Measurements from ENCODE around the gene BRD8. TPM values are rescaled to one million over a fixed set of nuclear protein-coding genes. Genes with fewer than 3 reads are reported as not detected.
A peak's percentile ranks its signal among the peaks of the same experiment; 100 is the strongest.
"Not testable (repeated sequence)": the region's sequence is repeated elsewhere in the genome, so short reads cannot be mapped to it uniquely, and the experiment has no call there.

The BRD8 gene, protein sequence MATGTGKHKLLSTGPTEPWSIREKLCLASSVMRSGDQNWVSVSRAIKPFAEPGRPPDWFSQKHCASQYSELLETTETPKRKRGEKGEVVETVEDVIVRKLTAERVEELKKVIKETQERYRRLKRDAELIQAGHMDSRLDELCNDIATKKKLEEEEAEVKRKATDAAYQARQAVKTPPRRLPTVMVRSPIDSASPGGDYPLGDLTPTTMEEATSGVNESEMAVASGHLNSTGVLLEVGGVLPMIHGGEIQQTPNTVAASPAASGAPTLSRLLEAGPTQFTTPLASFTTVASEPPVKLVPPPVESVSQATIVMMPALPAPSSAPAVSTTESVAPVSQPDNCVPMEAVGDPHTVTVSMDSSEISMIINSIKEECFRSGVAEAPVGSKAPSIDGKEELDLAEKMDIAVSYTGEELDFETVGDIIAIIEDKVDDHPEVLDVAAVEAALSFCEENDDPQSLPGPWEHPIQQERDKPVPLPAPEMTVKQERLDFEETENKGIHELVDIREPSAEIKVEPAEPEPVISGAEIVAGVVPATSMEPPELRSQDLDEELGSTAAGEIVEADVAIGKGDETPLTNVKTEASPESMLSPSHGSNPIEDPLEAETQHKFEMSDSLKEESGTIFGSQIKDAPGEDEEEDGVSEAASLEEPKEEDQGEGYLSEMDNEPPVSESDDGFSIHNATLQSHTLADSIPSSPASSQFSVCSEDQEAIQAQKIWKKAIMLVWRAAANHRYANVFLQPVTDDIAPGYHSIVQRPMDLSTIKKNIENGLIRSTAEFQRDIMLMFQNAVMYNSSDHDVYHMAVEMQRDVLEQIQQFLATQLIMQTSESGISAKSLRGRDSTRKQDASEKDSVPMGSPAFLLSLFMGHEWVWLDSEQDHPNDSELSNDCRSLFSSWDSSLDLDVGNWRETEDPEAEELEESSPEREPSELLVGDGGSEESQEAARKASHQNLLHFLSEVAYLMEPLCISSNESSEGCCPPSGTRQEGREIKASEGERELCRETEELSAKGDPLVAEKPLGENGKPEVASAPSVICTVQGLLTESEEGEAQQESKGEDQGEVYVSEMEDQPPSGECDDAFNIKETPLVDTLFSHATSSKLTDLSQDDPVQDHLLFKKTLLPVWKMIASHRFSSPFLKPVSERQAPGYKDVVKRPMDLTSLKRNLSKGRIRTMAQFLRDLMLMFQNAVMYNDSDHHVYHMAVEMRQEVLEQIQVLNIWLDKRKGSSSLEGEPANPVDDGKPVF
- 31.9 TPM for total RNA-seq
- long read RNA-seq, transcript BRD8-203 (21 exons, 2,982 nt): minor isoform, 9 of 38 reads
- long read RNA-seq, transcript BRD8-201 (22 exons, 3,198 nt): major isoform, 16 of 38 reads
- long read RNA-seq, partial matches to known transcripts: 5 of 38 reads
- long read RNA-seq, other reads (novel, unspliced or antisense): 8 of 38 reads

DNA sequence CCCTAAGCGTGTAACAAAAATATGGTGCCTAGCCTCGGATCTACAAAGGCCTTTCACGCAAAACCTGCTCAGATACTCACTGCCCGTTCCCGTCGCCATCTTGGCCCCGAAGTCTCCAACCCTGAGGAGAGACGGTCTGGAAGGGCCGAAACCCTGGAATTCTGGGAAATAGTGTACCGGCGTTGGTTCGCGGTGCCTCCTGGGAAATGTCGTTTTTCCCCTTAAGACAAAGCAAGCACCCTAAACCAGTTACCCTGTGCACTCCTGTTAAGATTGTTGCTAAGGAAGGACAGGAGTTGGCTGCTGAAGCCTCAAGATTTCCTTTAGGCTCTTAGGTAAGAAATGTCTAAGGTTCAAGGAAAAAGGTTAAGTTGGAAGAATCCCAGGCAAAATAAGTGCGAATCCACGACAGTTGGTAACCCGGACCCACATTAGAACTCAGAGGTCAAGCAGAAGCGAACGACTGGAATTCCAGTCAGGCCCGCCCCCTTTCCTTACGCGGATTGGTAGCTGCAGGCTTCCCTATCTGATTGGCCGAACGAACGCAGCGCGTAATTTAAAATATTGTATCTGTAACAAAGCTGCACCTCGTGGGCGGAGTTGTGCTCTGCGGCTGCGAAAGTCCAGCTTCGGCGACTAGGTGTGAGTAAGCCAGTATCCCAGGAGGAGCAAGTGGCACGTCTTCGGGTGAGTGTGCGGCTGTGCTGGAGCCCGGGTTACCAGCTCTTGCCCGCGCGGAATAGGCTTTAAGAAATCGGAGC is at the start of gene BRD8, which contains the start of gene KIF20A:
TSS of gene BRD8 (minus strand) at position 115 of the 761 bp plus-strand sequence. CDS start at position 99, 16 bp downstream.
TSS of gene KIF20A (plus strand) at position 597 of the 761 bp plus-strand sequence. CDS start 569 bp downstream, outside the sequence.
- DNase-seq (ENCODE audit: low spot score): peak; percentile 97
- intact Hi-C loops (cut with DNase I): loop anchor here (5.0 kb wide), 1 partner anchor 159 kb away; the partner anchor contains the start of gene FAM53C

DNA sequence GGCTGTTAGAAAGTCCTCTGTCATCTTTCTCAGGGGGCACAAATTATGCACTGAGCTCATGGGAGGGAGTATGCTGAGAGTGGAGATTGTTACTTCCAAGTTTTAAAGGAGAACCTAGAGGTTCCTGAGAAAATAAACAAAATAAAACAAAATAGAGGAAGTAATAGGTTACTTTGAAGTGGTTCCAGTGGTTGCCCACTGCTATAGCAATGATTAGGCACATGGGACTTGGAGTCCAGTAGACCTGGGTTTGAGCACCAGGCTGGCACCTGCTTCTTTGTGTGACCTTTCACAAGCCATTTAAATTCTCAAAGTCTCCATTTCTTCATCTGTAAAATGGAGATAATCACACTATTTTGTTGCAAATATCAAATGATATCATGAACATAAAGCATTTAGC is 48.5 kb upstream of the BRD8 start:
- peak; percentile 4 for DNase-seq (ENCODE audit: low spot score)
- intact Hi-C loops (cut with DNase I): no loop called here

DNA sequence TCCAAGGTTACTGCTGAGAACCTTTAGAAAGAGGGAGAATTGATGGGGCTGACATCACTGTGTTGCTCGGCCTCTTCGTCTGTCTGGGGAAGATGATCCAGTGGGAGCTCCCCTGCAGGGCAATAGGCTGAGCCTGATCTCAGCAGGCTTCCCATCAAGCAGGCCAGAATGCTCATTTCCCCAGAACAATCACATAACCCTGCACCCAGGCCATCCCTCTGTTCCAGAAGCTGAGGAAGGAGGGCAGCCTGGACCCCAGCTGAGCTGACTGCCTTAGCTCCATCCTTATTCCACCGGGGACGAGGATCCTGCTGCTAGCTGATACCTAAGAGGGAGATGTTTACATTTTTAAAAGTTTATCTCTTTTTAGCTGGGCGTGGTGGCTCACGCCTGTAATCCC is 46.3 kb upstream of the BRD8 start:
- DNase-seq (ENCODE audit: low spot score): no peak
- intact Hi-C loops (cut with DNase I): loop anchor here (5.0 kb wide), 1 partner anchor 188 kb away; no protein-coding TSS in a partner anchor

DNA sequence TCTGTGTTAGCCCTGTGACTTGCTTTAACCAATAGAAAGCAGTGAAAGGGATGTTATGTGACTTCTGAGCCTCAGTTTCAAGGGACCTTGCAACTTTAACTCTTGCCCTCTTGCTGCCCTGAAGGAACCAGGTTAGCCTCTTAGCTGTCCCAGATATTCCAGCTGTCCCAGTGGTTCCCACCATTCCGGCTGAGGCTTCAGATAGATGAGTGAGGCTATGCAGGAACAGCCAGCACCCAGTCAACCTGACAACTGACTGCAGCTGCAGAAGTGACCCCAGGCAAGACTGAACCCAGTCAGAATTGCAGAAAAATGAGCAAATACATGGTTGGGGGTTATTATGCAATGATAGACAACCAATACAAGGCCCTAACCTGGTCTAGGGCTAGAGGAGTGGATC is 45.1 kb upstream of the BRD8 start:
- no peak for DNase-seq (ENCODE audit: low spot score)
- intact Hi-C loops (cut with DNase I): loop anchor here (2.0 to 5.0 kb wide), 2 partner anchors 59 to 189 kb away; no protein-coding TSS in a partner anchor

DNA sequence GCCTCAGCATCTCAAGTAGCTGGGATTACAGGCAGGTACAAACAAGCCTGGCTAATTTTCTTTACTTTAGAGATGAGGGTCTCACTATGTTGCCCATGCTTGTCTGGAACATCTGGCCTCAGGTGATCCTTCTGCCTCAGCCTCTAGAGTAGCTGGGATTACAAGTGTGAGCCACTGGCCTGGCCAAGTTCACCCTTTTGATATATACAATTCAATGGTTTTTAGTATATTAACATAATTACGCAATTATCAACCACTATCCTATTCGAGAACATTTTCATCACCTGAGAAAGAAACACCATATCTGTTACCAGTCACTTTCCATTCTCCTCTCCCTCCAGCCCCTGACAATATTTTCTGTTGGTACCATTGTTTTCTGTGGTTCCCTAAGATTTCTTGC is 38.4 kb upstream of the BRD8 start:
- intact Hi-C loops (cut with DNase I): no loop called here
- DNase-seq (ENCODE audit: low spot score): no peak

DNA sequence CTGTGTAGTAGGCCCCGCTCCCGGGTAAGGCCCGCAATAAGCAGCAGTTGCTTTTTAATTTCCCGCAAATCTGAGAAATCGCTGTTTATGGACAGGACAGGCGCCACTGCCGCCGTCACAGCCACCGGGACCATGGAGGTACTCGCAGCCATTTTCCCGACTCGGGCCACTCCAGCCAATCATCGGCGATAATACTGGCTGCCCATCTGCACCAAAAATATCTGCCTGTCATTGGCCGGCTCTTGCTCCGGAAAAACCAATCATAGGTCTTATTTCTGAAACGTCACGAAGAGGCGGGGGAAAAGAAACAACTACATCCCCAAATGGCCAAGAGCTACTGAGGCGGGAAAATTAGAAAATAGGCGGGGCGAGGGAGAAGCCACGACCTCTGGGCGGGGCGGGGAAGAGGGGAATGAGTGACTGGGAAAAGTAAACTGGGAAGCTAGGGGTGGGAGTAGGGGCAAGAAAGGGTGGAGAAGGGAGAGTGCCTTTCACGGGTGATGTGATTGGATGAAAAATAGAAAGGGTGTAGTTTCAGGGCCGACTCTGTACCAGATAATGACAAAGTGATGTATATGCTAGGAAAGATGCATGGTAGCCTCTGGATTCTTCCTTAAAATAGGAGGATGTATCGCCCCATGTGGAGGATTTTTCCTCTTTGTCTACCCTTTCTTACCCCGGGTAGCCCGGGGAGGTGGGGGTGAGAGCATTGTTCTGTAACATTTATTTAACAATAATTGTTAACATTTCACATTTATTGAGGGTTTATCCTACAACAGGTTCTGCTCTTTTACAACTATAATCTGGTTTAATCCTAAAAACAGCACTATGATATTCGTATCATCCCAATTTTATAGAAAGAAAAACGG is 35.0 kb upstream of the BRD8 start, which contains the start of gene CDC23:
TSS of gene CDC23 (minus strand) at position 163 of the 869 bp plus-strand sequence. CDS start at position 152, 11 bp downstream.
- peak; percentile 94 for DNase-seq (ENCODE audit: low spot score)
- intact Hi-C loops (cut with DNase I): no loop called here

DNA sequence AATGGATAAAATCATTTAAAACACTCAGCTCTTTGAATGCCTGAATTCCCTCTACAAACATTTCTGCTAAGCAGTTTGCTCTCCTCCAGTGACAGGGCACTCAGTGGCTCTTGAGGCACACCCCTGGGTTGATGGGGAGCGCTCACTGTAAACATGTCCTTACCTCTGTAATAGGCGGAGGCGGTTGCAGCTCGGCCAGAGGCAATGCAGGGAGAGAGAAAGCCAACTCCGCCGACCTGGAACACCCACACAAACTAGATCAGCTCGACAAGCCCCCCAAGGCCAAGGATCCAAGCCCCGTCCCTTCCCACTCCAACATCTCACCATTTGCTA is 34.4 kb upstream of the BRD8 start:
- intact Hi-C loops (cut with DNase I): no loop called here
- no peak for DNase-seq (ENCODE audit: low spot score)

DNA sequence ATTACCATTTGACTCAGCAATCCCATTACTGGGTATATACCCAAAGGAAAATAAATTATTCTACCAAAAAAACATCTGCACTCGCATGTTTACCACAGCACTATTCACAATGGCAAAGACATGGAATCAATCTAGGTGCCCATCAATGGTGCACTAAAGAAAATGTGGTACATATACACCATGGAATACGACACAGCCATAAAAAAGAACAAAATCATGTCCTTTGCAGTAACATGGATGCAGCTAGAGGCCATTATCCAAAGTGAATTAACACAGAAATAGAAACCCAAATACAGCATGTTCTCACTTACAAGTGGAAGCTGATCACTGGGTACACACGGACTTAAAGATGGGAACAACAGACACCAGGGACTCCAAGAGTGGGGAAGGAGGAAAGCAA is 32.6 kb upstream of the BRD8 start:
- no peak for DNase-seq (ENCODE audit: low spot score)
- intact Hi-C loops (cut with DNase I): no loop called here

DNA sequence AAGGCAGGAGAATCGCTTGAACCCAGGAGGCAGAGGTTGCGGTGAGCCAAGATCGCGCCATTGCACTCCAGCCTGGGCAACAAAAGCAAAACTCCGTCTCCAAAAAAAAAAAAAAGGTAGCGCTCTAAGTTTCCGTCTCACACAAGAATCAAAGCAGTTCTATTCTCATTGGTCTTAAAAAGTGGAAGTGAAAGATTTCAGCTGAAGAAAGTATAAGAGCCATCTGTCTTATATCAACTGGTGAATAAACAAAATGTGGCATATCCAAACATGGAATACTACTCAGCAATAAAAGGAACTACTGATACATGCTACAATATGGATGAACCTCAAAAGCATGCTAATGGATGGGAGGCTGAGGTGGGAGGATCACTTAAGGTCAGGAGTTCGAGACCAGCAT is 15.4 kb upstream of the BRD8 start:
- DNase-seq (ENCODE audit: low spot score); intact Hi-C loops (cut with DNase I): not testable (repeated sequence)

DNA sequence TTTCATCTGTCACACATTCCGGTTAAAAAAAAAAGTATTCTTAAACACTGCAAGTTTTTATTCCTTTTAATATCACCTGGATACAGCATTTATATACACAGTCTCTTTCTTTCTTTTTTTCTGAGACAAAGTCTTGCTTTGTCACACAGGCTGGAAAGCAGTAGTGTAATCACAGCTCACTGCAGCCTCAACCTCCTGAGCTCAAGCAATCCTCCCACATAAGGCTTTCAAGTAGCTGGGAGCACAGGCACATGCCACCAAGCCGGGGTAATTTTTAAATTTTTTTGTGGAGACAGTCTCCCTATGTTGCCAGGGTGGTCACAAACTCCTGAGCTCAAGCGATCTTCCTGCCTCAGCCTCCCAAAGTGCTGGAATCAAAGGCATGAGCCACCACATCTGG is 14.4 kb upstream of the BRD8 start:
- intact Hi-C loops (cut with DNase I): no loop called here

DNA sequence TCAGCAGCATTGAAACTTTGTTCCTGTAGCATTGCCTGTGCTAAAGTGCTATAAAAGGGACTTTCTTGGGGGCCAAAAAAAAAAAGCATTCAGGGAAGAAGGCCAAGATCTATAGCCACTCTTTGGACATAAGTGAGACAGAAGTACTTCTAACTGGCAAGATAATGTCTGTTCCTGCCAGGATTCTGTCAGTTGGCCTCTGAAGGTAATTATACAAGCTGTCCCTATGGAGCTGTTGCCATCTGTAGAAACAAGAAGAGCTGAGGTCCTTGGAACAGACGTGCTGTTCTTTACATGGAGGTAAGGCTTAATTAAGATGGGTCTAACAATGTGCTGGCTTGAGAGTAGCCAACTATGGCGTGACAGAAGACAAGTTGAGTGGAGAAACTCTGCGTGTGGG is 10.2 kb upstream of the BRD8 start:
- DNase-seq (ENCODE audit: low spot score): no peak
- intact Hi-C loops (cut with DNase I): no loop called here

More for the DNA sequence above, 14.4 kb upstream of the BRD8 start:
- DNase-seq (ENCODE audit: low spot score): no peak

DNA sequence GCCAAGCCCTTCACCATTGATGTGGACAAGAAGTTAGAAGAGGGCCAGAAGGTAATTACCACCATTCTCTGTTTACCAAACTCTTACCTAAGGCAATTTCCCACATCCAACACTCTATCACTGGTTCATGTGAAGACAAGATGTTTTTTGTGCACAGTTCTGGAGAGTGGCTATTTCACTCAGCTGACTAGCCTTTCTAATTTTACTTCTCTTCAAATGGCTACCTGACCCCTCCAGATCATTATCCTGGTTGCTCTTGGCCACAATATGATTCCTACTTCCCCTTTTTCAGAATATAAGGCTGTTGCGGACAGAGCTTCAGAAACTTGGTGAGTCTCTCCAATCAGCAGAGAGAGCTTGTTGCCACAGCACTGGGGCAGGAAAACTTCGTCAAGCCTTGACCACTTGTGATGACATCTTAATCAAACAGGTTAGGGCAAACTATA is 7.6 kb upstream of the BRD8 start:
- intact Hi-C loops (cut with DNase I): no loop called here
- no peak for DNase-seq (ENCODE audit: low spot score)

DNA sequence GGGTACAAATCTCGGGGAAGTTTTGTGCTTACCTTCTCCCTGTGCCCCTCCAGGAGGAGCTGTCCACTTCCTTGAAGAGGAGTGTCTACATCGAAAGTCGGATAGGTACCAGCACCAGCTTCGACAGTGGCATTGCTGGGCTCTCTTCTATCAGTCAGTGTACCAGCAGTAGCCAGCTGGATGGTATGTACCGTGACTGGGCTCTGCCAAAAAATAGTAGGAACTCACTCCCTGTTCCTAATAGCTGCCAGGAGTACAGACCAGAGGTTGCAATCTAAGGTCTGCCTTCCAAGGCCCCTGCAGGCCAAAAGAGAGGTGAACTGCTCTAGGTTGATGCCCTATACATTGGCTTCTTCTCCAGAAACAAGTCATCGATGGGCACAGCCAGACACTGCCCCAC is 4.4 kb upstream of the BRD8 start:
- no peak for DNase-seq (ENCODE audit: low spot score)
- intact Hi-C loops (cut with DNase I): no loop called here

DNA sequence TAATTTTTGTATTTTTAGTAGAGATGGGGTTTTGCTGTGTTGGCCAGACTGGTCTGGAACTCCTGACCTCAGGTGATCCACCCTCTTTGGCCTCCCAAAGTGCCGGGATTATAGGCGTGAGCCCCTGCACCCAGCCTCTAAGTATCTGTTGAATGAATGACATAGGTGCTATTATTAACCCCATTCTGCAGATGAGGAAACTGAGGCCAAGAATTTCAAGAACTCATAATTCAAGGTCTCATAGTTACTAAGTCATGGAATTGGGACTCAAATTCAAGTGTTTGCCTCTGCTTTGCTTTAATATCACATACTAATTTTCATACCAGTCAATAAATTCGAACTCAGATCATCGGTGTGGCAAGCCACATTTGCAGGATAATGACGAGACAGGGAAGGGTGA is 2.4 kb upstream of the BRD8 start:
- intact Hi-C loops (cut with DNase I): no loop called here
- no peak for DNase-seq (ENCODE audit: low spot score)

DNA sequence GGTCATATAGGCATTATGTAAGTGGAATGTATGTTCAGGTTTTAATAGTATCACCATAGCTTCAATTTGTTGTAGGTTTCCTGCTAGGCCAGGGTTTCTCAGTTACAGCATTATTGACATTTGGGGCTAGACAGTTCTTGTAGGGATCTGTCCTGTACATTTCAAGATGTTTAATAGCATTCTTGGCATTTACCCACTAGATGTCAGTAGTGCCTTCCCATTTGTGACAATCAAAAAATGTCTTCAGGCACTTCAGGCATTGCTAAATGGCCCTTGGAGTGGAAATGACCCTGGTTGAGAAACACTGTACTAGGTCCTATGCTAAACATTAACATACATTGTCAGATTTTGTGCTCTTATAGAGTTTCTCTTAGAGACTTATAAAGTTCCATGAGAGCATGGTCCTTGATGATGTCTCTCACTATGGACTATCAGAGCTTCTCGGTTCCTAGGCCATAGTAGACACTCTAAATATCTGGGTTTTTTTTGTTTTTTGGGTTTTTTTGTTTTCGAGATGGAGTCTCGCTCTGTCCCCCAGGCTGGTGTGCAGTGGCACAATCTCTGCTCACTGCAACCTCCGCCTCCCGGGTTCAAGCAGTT is 1.9 kb upstream of the BRD8 start:
- intact Hi-C loops (cut with DNase I): no loop called here
- no peak for DNase-seq (ENCODE audit: low spot score)

DNA sequence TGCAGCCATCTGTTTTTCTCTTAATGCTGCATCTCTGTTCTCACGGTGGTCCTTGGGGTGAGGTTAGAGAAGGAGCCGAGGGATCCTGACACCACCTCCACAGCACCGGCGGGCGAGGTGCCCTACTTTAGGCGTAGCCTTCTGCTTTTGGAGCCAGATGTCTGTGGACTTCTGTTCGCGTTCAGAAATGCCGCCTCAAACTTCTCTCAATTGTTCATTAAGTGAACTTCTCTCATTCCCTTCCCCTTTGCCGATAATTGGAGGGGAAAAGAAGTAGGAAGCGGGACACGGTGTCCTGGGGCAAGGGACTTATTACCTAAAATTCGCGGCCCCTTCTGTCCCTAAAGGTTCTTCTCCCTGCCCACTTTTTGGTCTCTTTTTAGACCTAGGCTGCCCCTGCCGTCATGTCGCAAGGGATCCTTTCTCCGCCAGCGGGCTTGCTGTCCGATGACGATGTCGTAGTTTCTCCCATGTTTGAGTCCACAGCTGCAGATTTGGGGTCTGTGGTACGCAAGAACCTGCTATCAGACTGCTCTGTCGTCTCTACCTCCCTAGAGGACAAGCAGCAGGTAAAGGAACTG is 937 bp upstream of the BRD8 start:
- no peak for DNase-seq (ENCODE audit: low spot score)
- intact Hi-C loops (cut with DNase I): loop anchor here (5.0 kb wide), 1 partner anchor 158 kb away; the partner anchor contains the start of gene FAM53C
